Upper lobe of left lung (tissue), 6 donors: ENCODE results near the gene RCCD1. TPM values are rescaled to one million over a fixed set of nuclear protein-coding genes. Genes with fewer than 3 reads are reported as not detected.

Experiments
- ATAC-seq, 2 donors: fragments of 200-7000 bp; cut with Tn5 transposase; one replicate each; pipeline ENCODE4 v1.9.1; 2022; ENCODE audit warnings: mild to moderate bottlenecking in 2 of 2, moderate library complexity in 2 of 2; ENCODE audit not compliant: low FRiP score in 2 of 2
- DNase-seq, 2 donors: peaks; one replicate each; pipeline ENCODE4 v3.0.0-alpha.2; 2019 to 2020
- H3K27ac ChIP-seq, 4 donors: fragments of 200-600 bp; sonication (generic); one replicate each; pipeline ENCODE4 v1.5.1; 2016 to 2019
- H3K27me3 ChIP-seq, 4 donors: fragments of 200-600 bp; sonication (generic); one replicate each; pipeline ENCODE4 v1.5.1; 2017 to 2019
- H3K36me3 ChIP-seq, 4 donors: fragments of 200-600 bp; sonication (generic); one replicate each; pipeline ENCODE4 v1.5.1; 2016 to 2019
- H3K4me1 ChIP-seq, 4 donors: fragments of 200-600 bp; sonication (generic); one replicate each; pipeline ENCODE4 v1.5.1; 2018 to 2019
- H3K4me3 ChIP-seq, 4 donors: fragments of 200-600 bp; sonication (generic); one replicate each; pipeline ENCODE4 v1.5.1; 2017 to 2019; ENCODE audit warnings: mild to moderate bottlenecking in 2 of 4, moderate library complexity in 1 of 4
- H3K9me3 ChIP-seq, 4 donors: fragments of 200-600 bp; sonication (generic); one replicate each; pipeline ENCODE4 v1.5.1; 2018 to 2019
- CTCF ChIP-seq, 6 experiments: fragments of 450-650 bp in 4 of 6; fragments of 200-600 bp in 2 of 6; sonication (generic) in 2 of 6; IDR thresholded peaks; one replicate each; pipeline ENCODE4 v1.5.1; 2016 to 2019; ENCODE audit warnings: antibody characterized with exemption in 6 of 6
- EP300 ChIP-seq, 4 donors: sonication (generic); formaldehyde crosslinking; IDR thresholded peaks; one replicate each; pipeline ENCODE4 v1.5.1; 2017; ENCODE audit warnings: antibody characterized with exemption in 4 of 4, control low read depth in 2 of 4
- POLR2A ChIP-seq, 4 donors: fragments of 450-650 bp; IDR thresholded peaks; one replicate each; pipeline ENCODE4 v1.5.1; 2016 to 2017; ENCODE audit warnings: antibody characterized with exemption in 4 of 4, mild to moderate bottlenecking in 2 of 4
- POLR2AphosphoS5 ChIP-seq, 2 donors: sonication (generic); formaldehyde crosslinking; IDR thresholded peaks; one replicate each; pipeline ENCODE4 v1.5.1; 2017; ENCODE audit warnings: antibody characterized with exemption in 2 of 2
- WGBS, 2 donors: methylation state at CpG; one replicate each; pipeline ENCODE4 v1.1.5; 2017 to 2018; 5-methylcytosine and 5-hydroxymethylcytosine counted together
- total RNA-seq, 6 donors: library from RNA; depleted of rRNA in 4 of 6; stranded (reverse); fragments of >200 nt in 4 of 6; gene quantifications; one replicate each; pipeline versions ENCODE4 v1.1.0 to v1.2.1, GENCODE V29; 2016 to 2021
- donor health status: DM: no; HTN: no; CAD: no; lungs with moderate emphysema.
- donor health status: DM: no; HTN: yes; CAD: no; lungs with severe emphysema.

Gene RCCD1
- total RNA-seq, 6 donors from 2014 or later = 3.8 to 21.0 (median 9.4) TPM

GRCh38 chr15:90957791-90958190, 3.1 kb downstream of the RCCD1 start:
- no peak for TF ChIP-seq POLR2AphosphoS5 (IDR thresholded peaks at IDR 0.05)
- Histone ChIP-seq H3K36me3 (peaks cover 0 to 39% (median 23%) of the 10 kb centered on the region in 4 donors), H3K9me3 (no peaks in the 10 kb centered on the region), H3K4me3 (peak overlapping the region in 2 of 4 donors; percentile 61 to 69), H3K27me3 (no peaks in the 10 kb centered on the region), H3K4me1 (peaks cover 23 to 35% (median 25%) of the 10 kb centered on the region in 4 donors), H3K27ac (no peak overlapping the region)
- ATAC-seq (no peak), DNase-seq (no peak)
- 87 to 90% methylated on average over 6 of the region's 6 CpGs for WGBS, 2 donors

GRCh38 chr15:90959028-90959595, 4.4 kb downstream of the RCCD1 start:
- no peak overlapping the region for H3K4me3 ChIP-seq
- no peak overlapping the region for H3K27ac ChIP-seq
- WGBS, 2 donors = 86 to 92% methylated on average over 8 of the region's 8 CpGs
- no peaks in the 10 kb centered on the region for H3K9me3 ChIP-seq
- DNase-seq (no peak), ATAC-seq (no peak)
- peaks cover 23 to 35% (median 25%) of the 10 kb centered on the region in 4 donors for H3K4me1 ChIP-seq
- TF ChIP-seq POLR2AphosphoS5 (IDR thresholded peaks at IDR 0.05) (no peak), POLR2A (IDR thresholded peaks at IDR 0.05) (no peak), CTCF (IDR thresholded peaks at IDR 0.05) (no peak), EP300 (IDR thresholded peaks at IDR 0.05) (no peak)
- peaks cover 0 to 28% (median 16%) of the 10 kb centered on the region in 4 donors for H3K36me3 ChIP-seq
- H3K27me3 ChIP-seq = no peaks in the 10 kb centered on the region

GRCh38 chr15:90959894-90960293, 5.2 kb downstream of the RCCD1 start:
- WGBS, 2 donors = 84 to 88% methylated on average over 1 to 5 of the region's 5 CpGs
- no peak for DNase-seq
- no peak for ATAC-seq
- Histone ChIP-seq H3K9me3 (no peaks in the 10 kb centered on the region), H3K4me1 (peaks cover 21 to 29% (median 22%) of the 10 kb centered on the region in 4 donors), H3K4me3 (no peak overlapping the region), H3K27ac (no peak overlapping the region), H3K27me3 (no peaks in the 10 kb centered on the region), H3K36me3 (peaks cover 0 to 28% (median 16%) of the 10 kb centered on the region in 4 donors)
- TF ChIP-seq POLR2AphosphoS5 (IDR thresholded peaks at IDR 0.05) (no peak), POLR2A (IDR thresholded peaks at IDR 0.05) (no peak), EP300 (IDR thresholded peaks at IDR 0.05) (no peak), CTCF (IDR thresholded peaks at IDR 0.05) (no peak)

- WGBS, 2 donors = 86 to 87% methylated on average over 19 of the region's 20 CpGs
- no peaks in the 10 kb centered on the region for H3K27me3 ChIP-seq
- no peak for TF ChIP-seq POLR2A (IDR thresholded peaks at IDR 0.05)
- TF ChIP-seq EP300 (IDR thresholded peaks at IDR 0.05) = no peak
- no peak for TF ChIP-seq POLR2AphosphoS5 (IDR thresholded peaks at IDR 0.05)
- TF ChIP-seq CTCF (IDR thresholded peaks at IDR 0.05) = no peak
- no peaks in the 10 kb centered on the region for H3K9me3 ChIP-seq
- H3K27ac ChIP-seq = no peak overlapping the region
- H3K4me1 ChIP-seq = peaks cover 17 to 24% (median 18%) of the 10 kb centered on the region in 4 donors
- peak in 1 of 2 donors; percentile 49 for DNase-seq
- no peak for ATAC-seq
- no peak overlapping the region for H3K4me3 ChIP-seq
- peaks cover 0 to 29% (median 16%) of the 10 kb centered on the region in 4 donors for H3K36me3 ChIP-seq
These were observed 5.8 kb downstream of the RCCD1 start for GRCh38 chr15:90960298-90961091.

GRCh38 chr15:90962021-90962420, 7.3 kb downstream of the RCCD1 start:
- WGBS, 2 donors = 83 to 87% methylated on average over 4 of the region's 4 CpGs
- peaks cover 0 to 40% (median 16%) of the 10 kb centered on the region in 4 donors for H3K36me3 ChIP-seq
- TF ChIP-seq CTCF (IDR thresholded peaks at IDR 0.05) (no peak), EP300 (IDR thresholded peaks at IDR 0.05) (no peak), POLR2A (IDR thresholded peaks at IDR 0.05) (no peak), POLR2AphosphoS5 (IDR thresholded peaks at IDR 0.05) (no peak)
- H3K4me3 ChIP-seq = no peak overlapping the region
- ATAC-seq (no peak), DNase-seq (no peak)
- no peaks in the 10 kb centered on the region for H3K27me3 ChIP-seq
- H3K9me3 ChIP-seq = no peaks in the 10 kb centered on the region
- H3K27ac ChIP-seq = no peak overlapping the region
- peaks cover 6 to 10% (median 8%) of the 10 kb centered on the region in 4 donors for H3K4me1 ChIP-seq
